Adrenal gland (tissue), 5 donors: ENCODE measurements around the gene RANGAP1.

Experiments
- POLR2A ChIP-seq, 2 donors: fragments of 450-650 bp; IDR thresholded peaks; one replicate each; pipeline ENCODE4 v1.6.1; 2017; ENCODE audit warnings: antibody characterized with exemption in 2 of 2, mild to moderate bottlenecking in 2 of 2, moderate library complexity in 1 of 2
- TF ChIP-seq, protein P1 (sequence below), 6 experiments: fragments of 450-650 bp in 4 of 6; fragments of 200-600 bp in 2 of 6; sonication (generic) in 1 of 6; IDR thresholded peaks; 1 replicate in 5 of 6; 2 replicates in 1 of 6; pipeline versions ENCODE4 v1.5.1 to v1.8.0; 2016 to 2021; ENCODE audit warnings: antibody characterized with exemption in 6 of 6, mild to moderate bottlenecking in 2 of 6, moderate library complexity in 1 of 6
- donor health status: DM: no; HTN: no; CAD: no.

DNA sequence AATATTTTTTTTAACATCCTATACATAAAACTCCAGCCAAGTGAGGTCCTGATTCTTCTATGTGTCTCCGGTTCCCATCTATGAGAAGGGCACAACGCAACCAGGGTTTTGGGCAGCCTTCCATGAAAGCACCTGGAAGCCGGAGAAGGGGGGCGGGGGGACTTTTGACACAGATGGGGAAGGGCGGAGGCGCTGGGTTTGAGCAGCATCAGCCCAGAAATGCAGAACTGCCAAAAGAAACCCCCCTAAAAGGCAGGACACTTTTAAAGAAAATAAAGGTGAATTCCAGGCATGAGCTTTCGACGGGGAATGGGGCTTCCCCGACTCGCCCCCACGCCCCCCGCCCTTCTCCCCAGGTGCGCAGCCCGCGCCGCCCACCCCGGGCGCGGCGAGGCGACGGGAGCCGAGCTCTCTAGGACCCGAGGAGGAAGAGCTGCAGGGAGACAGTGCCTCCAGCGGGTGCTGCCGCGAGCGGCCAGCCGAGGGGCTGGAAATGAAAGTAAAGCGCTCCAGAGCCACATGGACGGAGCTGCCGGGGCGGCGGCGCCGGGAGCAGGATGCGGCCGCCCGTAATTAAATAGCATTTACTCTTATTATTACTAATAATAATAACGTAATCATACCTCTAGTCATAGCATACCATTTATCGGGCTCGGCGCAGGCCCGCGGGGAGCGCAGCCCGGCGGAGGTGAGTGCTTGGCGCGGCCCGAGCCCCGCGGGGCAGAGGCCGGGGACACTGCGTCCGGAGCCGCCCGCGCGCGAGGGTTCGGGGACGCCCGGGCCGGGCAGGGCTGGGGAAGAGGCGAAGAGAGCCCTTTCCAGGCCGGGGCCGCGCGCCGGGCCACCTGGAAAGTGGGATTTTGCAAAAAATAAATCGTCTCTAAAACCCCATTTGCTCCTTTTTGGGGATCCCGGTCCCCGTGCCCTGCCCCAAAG is 15.4 kb upstream of the RANGAP1 start, which contains the start of gene ZC3H7B:
- TF ChIP-seq, protein P1, sequence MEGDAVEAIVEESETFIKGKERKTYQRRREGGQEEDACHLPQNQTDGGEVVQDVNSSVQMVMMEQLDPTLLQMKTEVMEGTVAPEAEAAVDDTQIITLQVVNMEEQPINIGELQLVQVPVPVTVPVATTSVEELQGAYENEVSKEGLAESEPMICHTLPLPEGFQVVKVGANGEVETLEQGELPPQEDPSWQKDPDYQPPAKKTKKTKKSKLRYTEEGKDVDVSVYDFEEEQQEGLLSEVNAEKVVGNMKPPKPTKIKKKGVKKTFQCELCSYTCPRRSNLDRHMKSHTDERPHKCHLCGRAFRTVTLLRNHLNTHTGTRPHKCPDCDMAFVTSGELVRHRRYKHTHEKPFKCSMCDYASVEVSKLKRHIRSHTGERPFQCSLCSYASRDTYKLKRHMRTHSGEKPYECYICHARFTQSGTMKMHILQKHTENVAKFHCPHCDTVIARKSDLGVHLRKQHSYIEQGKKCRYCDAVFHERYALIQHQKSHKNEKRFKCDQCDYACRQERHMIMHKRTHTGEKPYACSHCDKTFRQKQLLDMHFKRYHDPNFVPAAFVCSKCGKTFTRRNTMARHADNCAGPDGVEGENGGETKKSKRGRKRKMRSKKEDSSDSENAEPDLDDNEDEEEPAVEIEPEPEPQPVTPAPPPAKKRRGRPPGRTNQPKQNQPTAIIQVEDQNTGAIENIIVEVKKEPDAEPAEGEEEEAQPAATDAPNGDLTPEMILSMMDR (IDR thresholded peaks at IDR 0.05): peak; percentile 30 to 59 (median 51)
- peak in 1 of 2 donors; percentile 76 for TF ChIP-seq POLR2A (IDR thresholded peaks at IDR 0.05)
